ENCODE data around the gene PRPF31.

- TF ChIP-seq CTCF (IDR thresholded peaks at IDR 0.05) (no peak), POLR2A (IDR thresholded peaks at IDR 0.05) (no peak)
These were observed 45.3 kb downstream of the PRPF31 start for GRCh38 chr19:54160854-54161253.
